PC-3 (cell line): ENCODE data around the gene TCF12.

ENCODE experiments used
- CTCF ChIP-seq: fragments of 300-600 bp; sonication (generic); conservative IDR thresholded peaks from 2 replicates; pipeline ENCODE4 v1.5.1; 2017; ENCODE audit warnings: antibody characterized with exemption, low read depth, mild to moderate bottlenecking, low read length
- EZH2 ChIP-seq: fragments of 300-600 bp; sonication (generic); IDR thresholded peaks from one replicate; pipeline ENCODE4 v1.6.1; 2017; ENCODE audit warnings: antibody characterized with exemption, mild to moderate bottlenecking, low read length; ENCODE audit not compliant: unreplicated experiment

- no peak for TF ChIP-seq CTCF
- TF ChIP-seq EZH2: no peak
Observed at GRCh38 chr15:56953790-56954189, 35.3 kb downstream of the TCF12 start.
